NB4 (cell line): Measurements from ENCODE around the gene ITGA8.

Source experiments
- DNase-seq: peaks from one replicate; pipeline ENCODE4 v3.0.0; 2010; ENCODE audit warnings: low read depth
- H3K4me3 ChIP-seq: one replicate; pipeline ENCODE4 v1.5.1; 2011; ENCODE audit warnings: mild to moderate bottlenecking, low read depth, low read length, moderate library complexity
- CTCF ChIP-seq: IDR thresholded peaks from one replicate; pipeline ENCODE4 v1.5.1; 2012; ENCODE audit warnings: low read depth, low read length
- MAX ChIP-seq: IDR thresholded peaks from 2 replicates; pipeline ENCODE4 v1.6.1; 2011; ENCODE audit warnings: low read depth, low read length
- MYC ChIP-seq: IDR thresholded peaks from 2 replicates; pipeline ENCODE4 v1.6.1; 2011; ENCODE audit warnings: low read depth, low read length
- POLR2A ChIP-seq: IDR thresholded peaks from 2 replicates; pipeline ENCODE4 v1.6.1; 2011; ENCODE audit warnings: mild to moderate bottlenecking; ENCODE audit not compliant: insufficient read length; ENCODE audit errors: extremely low read depth

ITGA8 gene

GRCh38 chr10:15620836-15621515 lies 98.7 kb downstream of the ITGA8 start:
- no peak for TF ChIP-seq POLR2A
- TF ChIP-seq MAX: no peak
- no peak for TF ChIP-seq CTCF
- no peak overlapping the region for H3K4me3 ChIP-seq
- DNase-seq: no peak

GRCh38 chr10:15620337-15620736 lies 99.4 kb downstream of the ITGA8 start:
- no peak overlapping the region for H3K4me3 ChIP-seq
- TF ChIP-seq MAX (no peak), POLR2A (no peak), MYC (no peak), CTCF (no peak)
- DNase-seq: no peak

GRCh38 chr10:15609246-15609645 lies 110.5 kb downstream of the ITGA8 start:
- DNase-seq: no peak
- no peak for TF ChIP-seq CTCF
- TF ChIP-seq POLR2A: no peak
- TF ChIP-seq MYC: no peak
- no peak for TF ChIP-seq MAX
- no peak overlapping the region for H3K4me3 ChIP-seq

- DNase-seq: no peak
- TF ChIP-seq POLR2A: no peak
- no peak for TF ChIP-seq MAX
- no peak for TF ChIP-seq MYC
- TF ChIP-seq CTCF: no peak
- no peak overlapping the region for H3K4me3 ChIP-seq
Observed at GRCh38 chr10:15606377-15606776, 113.3 kb downstream of the ITGA8 start.

GRCh38 chr10:15605740-15606369 lies 113.9 kb downstream of the ITGA8 start:
- H3K4me3 ChIP-seq: no peak overlapping the region
- DNase-seq: no peak
- TF ChIP-seq CTCF (no peak), POLR2A (no peak), MYC (no peak), MAX (no peak)
